Midbrain (tissue), 1 donor: ENCODE measurements around the gene LPCAT1.
"Not testable (repeated sequence)": the region's sequence is repeated elsewhere in the genome, so short reads cannot be mapped to it uniquely, and the experiment has no call there.

Experiments
- DNase-seq: peaks from one replicate; lab custom pipeline; 2025; lab: John Stamatoyannopoulos, UW

LPCAT1 gene

DNA sequence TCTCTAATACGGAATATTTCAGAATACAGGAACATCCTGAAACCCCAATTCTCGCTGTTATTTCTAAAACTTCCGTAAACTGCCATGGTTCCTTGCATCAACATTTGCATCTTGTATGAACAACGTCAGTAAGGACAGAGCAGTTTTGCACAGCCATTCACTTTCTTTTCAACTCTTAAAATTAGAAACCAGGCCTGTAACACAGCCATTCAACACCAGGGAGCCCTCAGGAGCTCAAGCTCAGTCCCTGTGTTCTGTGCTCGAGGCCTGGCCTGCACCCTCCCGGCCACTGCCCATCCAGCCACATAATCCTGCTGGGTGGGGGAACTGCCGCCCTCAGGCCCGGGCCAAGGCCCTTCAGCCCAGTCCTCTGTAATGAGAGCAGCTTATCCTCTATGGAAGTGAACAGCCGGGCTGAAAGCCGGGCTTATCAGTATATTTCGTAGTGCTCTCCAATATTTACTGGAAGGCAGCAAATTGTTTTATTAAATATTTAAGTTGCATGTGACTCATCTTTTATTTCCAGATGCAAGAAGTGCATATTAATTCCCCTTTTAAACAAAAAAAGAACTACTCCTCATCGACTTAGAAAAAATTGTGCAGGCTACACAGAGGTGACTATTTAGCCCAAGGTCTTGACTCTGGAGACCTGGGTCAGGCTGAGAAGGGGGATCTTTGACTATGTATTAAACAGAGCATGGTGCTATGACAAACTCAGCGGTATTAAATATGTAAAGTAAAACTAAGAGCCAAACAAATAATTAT, 45.3 kb downstream of the LPCAT1 start:
- no peak for DNase-seq

DNA sequence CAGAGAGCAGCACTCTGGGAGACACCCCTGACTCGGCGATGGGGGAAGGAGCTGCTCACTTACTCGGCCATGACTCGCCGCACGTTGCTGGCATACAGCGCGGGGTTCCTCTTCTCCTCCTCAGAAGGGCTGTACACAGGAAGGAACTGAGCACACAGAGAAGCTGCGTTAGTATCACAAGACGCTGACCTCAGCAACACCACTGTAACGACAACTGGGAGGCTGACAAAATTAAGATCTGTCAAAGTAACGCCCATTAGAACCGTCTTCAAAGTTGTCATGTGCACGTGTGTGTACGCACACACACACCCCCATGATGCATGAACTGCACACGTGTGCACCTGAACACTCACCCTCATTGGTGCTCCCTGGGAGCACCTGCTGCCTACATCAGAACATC, 46.4 kb downstream of the LPCAT1 start:
- DNase-seq, result peak; percentile 50

DNA sequence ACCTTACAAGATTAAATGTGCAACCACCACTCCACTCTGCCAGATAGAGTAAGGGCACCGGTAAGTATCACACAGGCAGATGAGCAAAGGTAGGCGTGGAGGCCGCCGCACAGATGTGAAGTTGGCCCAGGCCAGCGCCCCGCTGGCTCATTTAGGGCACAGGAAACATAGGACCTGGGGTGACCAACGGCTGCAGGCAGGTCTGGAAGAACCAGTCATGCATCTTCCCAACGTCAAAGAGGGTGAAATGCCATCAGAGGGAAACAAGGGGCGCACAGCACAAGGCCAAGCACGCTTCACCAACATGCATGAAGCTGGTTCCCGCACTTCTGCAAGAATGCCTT, 46.8 kb downstream of the LPCAT1 start:
- no peak for DNase-seq

DNA sequence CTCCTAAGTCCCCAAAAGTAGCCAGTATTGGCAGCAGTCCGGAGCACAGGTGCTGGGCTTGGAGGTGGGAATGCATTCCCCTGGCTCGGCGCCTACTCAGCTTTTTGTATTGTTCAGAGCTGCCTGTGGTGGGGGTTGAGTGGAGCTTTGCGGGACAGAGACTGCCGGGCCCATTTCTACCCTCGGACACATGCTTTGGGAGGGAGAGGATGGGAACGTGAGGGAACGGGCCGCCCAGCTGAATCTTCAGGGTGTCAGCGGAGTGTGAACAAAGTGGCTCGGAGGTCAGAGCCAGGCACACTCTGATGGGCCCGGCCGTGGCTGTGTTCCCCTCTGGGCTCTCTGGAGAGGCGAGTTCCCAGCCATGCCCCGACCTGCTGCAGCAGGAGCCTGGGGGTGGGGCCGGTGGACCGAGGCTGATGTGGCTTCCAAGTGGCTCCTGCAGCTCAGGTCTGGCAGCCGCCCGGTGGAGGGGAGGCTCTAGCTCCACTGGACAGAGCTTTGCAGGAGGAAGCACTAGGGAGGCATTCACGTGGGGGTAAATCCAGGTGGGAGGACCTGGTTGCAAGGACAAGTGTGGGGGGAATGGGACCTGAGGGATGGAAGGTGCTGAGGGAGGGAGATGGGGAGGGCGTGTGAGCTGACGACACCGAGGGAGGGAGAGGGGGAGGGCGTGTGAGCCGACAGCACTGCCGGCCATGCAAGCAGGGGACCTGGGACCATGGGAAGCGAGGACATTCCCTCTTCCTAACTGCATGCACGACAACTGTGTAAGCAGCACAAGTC, 47.4 kb downstream of the LPCAT1 start:
- no peak for DNase-seq

DNA sequence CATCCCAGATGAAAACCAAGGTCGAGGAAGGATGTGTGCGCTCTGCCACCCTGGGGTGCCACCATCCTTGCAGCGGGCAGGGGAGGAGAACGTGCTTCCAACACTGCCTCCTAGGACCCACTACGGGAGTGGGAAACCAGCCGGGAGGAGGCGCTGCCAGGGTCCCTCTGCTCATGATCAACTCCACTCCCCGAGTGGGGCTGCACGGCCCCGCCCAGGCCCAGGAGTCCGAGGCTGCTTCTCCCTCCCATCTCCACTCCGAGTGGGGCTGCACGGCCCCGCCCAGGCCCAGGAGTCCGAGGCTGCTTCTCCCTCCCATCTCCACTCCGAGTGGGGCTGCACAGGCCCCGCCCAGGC, 48.2 kb downstream of the LPCAT1 start:
- not testable (repeated sequence) for DNase-seq

DNA sequence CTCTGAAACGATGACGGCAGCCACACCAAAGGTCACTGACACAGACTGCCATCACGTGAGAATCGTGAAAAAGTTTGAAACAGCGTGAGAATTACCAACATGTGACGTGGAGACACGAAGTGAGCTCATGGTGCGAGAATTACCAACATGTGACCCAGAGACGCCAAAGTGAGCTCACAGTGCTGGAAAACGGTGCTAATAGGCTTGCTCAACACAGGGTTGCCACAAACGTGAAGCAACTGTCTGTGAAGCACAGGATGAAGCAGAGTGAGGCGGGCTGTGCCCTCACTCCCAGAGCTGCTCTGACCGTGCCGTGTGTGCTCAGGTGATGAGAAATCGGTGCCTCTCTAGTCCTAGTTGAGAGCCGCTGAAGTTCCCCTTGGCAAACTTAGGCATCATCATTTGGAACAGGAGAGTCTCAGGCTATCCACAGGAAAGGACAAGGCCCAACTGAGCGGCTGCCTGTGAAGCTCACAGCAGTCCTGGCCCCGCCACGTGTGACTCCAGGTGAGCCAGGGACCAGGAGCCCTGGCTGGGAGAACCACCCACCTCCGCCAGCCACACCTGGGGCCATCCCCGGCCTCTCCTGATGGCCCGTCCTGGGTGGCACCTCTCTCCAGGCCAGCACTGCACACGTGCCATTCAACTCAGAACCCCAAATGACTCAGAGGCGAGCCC, 48.8 kb downstream of the LPCAT1 start:
- no peak for DNase-seq

DNA sequence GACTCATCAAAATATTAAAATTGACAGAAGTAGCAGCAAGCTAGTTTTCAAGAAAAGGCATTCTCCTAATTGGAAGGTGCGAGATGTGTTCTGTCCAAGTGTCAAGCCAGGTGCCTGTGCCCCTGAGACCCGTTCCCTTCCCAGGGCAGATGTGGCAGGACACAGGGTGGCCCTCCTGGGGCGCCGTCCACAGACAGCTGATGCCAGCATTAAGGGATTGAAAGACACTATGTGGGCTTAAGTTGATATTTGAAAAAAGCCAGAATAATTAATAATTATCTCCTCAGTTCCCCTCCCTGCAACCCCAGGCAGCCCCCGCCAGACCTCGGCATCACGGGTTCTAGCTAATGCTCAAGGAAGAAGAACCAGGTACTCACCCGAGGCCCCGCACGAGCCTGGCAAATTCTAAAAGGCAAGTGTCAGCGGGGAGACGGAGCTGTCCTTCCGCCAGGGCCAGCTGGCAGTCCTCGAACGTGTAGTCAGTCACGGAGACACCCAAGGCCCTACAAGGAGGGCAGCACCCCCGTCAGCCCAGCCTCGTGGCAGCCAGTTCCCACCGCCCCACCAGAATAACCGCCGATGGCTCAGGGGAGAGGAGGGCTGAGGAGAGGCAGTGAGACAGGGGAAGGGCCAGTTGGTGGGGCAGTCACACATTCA, 49.4 kb downstream of the LPCAT1 start:
- no peak for DNase-seq

DNA sequence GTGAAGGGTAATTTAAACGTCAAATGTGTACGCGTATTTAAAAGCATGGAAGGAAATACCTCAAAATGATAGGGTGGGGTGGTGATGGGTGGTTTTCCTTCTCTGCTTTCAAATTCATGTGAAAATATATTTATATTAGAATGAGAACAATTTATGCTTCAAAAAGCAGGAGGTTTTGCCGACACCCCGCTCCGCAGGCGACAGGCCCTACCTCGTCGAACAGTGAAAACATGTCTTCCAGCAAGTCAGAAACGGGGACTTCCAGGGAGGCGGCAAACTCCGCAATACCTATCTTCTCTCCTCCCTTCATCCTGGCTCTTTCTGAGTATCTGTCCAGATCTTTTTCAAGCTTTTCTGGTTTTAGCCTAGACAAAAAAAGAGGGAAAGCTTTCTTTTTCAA, 50.0 kb downstream of the LPCAT1 start:
- DNase-seq, result no peak

DNA sequence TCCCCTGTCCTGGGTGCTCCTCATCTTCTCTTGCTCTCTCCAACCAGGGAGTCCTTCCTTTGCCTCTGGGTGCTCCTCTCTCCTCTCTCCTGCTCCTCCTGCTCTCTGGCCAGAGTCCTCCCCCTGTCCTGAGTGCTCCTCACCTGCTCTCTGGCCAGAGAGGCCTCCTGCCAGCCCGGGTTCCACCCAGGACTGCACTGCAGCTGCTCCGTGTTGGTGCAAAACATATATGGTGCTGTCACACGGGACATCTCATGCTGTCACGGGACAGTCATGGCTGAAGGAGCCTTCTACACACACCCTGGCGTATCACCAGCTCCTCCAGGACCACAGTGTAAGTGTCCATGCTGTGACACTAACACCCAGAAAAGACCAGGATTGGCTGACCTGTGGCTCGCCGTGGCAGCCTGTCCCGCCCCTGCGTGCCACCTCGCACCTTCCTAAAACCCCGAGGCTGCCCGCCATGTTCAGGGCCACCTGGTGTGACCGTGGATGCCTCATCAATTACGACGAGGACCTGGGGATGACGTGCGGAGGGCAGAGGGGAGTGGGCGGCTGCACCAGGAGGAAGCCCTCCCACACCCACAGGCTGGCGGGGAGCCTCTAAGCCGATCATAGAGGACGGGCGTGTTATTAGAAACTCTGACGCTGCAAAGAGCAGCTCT, 50.7 kb downstream of the LPCAT1 start:
- DNase-seq, result no peak

DNA sequence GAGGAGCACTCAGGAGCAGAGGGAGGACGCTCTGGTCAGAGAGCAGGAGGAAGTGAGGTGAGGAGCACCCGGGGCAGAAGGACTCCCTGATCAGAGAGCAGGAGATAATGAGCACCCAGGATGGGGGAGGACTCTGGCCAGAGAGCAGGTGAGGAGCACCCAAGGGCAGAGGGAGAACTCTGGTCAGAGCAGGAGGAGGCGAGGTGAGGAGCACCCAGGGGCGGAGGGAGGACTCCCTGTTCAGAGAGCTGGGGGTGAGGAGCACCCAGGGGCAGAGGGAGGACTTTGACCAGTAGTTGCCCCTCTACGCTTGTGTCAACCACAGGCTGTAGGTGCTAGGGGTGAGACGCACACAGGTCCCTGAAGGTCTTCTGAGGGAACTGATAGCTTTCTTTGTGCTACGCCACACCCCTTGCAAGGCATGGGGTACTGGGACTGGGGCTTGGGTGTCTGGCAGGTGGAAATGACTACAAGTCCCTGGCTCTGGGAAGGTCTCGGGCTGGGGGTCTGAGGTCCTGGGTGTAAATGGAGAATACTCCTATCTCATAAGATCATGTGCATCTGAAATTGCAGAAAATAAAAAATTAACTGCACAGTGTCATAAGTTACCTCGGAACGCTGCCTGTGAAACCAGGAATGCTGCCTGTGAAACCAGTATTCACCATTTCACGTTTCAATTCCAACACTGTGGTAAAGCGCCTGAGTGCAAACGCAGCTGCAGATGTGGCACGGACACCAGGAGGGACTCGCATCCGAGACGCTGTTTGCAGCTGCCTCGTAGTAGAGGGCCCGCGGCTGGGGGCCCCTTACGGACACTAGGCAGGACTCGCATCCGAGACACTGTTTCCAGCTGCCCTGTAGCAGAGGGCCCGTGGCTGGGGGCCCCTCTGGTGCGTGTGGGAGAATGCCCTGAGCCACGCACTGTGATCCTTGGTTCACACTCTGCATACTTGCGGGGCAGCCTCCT, 51.5 kb downstream of the LPCAT1 start:
- no peak for DNase-seq

DNA sequence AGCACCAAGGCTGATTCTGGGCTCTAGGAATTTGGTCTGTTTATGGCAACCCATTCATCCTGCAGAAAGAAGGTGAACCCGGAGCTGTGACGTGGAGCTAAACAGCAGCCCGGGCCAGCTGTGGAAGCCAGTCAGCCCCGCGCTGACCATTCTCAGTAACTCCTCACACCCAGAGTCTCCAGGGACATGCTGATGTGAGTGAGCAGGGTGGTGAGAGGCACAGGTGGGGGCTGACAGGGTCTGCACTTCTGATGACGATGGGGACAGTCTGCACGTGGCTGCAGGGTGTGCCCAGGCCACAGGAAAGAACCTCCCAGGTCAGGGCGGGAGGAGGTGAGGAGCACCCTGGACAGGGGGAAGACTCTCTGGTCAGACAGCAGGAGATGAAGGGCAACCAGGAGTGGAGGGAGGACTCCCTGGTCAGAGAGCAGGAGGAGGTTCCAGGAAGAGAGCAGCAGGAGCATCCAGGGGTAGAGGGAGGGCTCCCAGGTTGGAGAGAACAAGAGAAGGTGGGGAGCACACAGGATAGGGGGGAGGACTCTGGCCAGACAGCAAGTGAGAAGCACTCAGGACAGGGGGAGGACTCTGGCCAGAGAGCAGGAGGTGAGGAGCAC, 52.4 kb downstream of the LPCAT1 start:
- DNase-seq, result no peak

DNA sequence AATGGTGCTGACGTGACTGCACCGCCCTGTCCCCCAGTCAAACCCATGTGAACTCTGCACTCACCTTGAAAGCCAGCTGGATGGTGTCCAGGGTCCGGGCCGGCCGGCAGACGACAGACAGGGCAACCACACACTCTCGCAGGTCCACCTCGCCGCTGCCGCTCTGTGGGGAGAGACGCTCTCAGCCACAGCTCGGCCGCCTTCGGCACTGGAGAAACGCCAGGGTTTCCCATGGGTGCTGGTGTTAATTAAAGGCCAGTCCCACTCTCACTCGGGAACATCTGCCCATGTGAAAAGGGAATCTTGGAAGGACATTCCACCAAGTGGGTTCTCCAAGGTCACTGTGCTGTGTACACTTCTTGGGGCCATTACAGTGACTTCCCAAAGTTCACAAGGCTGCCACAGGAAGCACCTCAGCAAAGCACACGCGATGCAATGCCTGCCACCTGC, 53.0 kb downstream of the LPCAT1 start:
- DNase-seq, result no peak

DNA sequence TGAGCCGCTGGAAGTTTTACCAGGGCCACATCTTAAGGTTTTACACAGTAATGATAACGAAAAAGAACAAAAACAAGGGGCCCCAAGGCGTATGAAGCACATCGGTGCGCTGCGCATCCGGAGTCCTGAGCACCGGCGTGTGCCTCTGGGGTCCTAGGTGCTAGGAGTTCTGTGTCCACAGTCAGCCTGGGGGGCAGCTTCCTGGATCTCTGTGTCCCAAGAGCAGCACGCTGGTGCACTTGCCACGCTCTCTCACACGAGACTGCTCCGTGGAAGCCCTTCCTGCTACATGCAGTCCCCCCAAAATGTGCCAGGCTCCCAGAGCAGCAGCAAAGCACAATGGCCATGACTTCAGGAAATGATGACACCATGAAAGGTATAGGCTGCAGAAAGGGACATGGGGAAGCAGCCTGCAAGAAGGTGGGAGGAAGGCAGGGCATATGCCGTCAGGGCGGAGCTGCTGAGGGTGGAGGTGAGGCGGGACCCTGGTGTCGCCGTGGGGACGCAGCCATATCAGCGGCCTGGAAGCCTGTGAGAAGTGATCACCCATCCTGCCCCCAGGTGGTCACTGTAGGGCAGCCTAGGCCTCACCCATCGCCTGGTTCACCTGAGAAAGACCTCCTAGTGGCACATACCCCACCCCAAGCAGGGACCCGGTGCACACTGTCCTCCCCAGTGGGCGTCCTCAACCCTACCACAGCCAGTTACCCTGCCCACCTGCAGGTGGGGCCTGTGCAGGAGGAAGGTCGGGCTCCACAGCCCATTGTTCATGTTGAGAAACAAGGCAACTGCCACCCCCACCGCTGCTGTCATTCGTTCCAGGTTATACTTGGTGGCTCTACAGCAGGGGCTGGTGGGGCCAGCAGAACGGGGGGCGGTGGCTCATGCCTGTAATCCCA, 54.9 kb downstream of the LPCAT1 start:
- DNase-seq, result no peak

DNA sequence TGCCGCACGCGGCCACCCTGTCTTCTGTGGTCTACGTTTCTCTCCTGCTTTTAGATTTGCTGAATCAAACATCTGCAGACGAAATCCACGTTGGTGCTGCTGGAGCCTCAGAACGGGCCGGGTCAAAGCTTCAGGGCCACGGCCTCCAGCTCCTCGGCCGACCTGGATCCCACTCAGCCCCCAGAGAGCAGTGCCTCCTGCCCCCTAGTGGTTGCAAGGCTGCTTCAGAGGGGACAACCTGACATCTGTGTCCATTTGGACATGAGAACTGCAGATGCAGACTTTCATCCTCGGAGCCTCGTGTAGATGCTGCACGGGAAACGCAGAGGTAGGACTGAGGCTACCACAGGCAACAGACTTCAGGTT, 55.5 kb downstream of the LPCAT1 start:
- peak; percentile 10 for DNase-seq

DNA sequence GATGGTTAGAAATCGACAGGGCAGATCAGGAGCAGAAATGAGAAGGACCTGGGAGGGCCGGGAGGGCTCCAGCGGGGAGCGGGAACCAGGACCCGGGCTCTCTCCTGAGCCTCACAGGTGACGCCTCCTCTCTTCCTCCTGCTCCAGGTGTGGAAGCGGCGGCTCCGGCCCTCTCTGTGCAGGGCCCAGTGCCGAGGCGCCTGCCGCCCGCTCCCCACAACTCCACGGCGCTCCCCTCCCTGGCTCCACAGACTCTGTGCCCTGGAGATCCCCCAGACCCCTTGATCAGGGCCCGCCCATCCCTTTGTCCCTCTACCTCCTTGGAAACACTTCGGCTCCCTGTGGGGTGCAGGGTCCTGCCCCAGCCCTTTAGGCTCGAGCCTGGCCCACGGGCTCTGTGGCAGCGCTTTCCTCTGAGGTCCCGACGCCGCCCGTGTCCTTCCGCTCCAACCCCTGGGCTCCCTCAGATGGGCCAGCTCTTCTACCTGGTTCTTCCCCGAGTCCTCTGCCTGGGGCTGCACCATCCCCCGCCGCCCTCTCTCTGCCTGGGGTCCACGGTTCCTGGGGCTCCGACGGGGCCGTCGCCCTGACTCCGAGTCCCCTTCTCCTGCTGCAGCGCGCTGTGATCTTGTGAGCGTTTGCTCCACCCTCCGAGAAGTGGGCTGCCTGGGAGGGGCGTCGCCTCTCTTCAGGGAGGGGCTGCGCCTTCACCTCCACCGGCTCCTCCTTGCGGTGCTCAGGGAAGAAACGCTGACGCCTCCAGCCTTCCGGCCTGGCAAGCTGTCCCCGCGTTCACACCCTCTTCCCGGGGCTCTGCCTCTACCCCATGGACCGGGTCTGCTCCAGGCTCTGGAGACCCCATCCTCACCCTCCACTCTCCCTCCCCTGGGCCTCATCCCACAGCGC, 56.2 kb downstream of the LPCAT1 start:
- DNase-seq, result no peak

DNA sequence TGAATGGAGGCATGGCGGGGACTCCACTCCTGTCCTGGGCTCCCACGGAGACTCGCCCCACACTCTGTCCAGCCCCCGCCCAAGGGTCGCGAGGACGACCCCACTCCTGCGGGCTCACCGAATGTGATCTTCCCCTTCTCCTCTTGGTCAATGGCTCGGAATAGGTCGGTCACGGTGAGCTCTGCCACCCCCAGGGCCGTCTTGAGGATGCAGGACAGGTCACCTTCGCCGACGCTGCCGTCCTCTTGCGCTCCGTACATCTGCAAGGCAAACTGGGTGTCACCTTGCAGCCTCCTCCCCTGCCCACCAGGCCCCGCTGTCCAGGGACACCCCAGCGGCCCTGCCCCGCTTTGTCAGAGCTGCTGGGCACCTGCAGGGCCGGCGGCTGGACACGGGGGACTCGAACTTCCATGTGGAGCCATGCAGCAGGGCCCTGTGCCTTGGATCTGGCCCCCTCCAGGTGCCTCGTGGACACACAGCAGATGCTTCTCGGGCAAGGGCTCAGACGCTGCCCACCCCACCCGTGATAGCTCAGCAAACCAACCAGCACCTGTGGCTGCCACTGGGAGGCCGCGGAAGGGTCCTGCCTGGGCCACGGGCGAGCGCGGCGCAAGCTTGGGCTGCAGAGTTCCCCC, 57.0 kb downstream of the LPCAT1 start:
- DNase-seq, result no peak

DNA sequence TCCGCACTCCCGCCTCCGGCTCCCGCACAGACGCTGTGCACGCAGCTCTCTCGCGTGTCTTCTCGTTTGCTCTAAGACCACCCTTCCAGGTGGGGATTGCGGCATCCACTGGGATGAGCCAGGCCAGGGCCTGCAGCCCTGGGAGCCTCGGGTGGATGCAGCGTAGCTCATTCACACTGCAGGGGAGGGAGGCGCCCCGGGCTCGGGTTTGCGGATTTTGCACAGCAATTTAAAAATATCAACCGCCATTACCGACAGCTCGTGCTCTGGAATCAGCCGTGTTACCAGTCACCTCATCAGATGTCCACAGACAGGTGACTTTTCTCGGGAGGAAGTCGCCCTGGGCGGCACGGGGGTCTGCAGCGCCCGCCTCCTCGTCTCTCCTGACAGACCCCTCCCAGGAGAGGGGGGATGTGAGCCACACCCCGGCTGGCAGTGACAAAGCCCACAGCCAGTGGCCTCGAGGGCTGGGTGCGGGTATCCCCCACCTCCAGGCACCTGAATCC, 57.7 kb downstream of the LPCAT1 start:
- DNase-seq, result no peak

DNA sequence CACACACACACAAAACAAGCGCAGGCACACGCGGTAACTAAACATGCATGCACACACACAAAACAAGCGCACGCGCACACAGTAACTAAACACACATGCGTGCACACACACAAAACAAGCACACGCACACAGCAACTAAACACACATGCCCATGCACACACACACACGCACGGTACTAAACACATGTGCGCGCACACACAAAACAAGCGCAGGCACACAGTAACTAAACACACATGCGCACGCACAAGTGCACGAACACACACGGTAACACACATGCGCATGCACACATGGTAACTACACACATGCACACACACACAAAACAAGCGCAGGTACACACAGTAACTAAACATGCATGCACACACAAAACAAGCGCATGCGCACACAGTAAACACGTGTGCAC, 58.6 kb downstream of the LPCAT1 start:
- no peak for DNase-seq
